ENCODE results near the gene CCAR1.
"Not testable (repeated sequence)": the region's sequence is repeated elsewhere in the genome, so short reads cannot be mapped to it uniquely, and the experiment has no call there.

Gene CCAR1

DNA sequence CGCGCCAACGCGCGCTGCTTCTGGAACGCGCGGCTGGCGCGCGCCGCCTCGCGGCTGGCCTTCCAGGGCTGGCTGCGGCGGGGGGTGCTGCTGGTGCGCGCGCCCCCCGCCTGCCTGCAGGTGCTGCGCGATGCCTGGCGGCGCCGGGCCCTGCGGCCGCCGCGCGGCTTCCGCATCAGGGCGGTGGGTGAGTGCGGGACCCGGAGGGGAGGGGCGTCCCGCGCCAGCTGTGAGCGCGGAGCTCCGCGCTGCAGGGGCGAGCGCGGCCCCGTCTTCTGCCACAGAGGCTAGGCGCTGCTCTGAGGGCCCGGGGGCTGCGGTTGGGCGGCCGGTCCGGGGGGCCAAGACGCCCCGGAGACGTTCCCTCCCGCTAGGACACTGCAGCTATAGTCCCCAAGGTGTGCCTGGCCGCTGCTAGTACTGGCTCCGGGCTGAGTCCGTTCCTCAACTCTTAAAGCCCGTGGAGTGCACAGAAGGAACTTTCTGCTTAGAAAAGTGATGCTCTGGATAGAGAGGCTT is 107.1 kb downstream of the CCAR1 start:
- not testable (repeated sequence) for DNase-seq (ENCODE audit: low spot score)

DNA sequence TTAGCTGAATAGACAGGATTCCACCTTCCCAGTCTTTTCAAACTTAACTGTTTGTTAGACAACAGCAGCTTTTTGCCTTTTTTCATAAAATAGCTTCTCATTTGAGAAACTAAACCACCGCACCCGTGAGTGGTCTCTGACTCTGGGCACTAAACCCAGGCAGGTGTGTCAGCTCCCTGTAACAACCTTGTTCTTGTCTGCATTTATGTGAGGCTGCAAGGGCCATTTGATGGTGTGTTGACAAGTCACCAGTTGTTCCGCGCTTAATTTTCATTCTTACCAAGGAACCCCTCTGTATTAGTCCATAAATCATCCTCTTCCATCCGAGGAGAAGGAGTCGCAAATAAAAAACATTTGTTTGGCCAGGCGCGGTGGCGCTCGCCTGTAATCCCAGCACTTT is 107.8 kb downstream of the CCAR1 start:
- no peak for DNase-seq (ENCODE audit: low spot score)

DNA sequence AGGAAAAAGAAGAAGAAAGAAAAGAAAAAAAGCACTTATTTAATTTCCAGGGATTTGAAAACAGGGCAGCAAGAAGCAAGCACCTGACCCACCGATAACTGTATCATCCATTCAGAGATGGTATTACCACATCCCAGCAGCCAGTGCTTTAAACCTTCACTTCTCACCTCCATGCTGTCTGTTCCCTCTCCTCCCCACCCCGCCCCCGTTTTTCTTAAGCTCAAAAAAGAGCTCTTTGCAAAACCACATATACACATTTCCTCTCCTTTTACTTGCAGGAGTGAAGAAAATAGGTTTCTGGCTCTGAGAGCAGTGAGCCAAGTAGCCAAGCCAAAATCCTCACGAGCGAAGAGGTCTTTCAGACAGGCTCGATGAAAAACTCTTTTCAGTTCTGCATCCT is 108.5 kb downstream of the CCAR1 start:
- DNase-seq (ENCODE audit: low spot score) = no peak

DNA sequence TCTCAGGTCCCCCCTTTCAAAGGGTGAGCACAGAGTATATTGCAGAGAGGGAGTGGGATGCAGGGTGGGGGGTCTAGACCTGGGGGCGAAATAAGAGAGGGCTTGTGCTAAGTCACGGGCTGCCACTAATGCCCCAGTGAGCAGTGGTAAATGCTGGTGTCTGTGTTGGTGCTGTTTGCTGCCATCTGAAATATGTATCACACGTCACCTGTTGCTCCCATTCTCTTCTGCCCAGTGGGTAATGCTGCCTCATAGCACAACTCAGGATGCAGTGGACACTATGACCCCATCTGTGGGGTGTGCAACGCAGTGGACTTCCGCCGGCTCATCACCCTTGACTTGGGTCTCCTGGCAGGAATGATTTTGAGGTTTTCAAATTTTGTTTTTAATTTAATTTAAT is 108.9 kb downstream of the CCAR1 start:
- no peak for DNase-seq (ENCODE audit: low spot score)

DNA sequence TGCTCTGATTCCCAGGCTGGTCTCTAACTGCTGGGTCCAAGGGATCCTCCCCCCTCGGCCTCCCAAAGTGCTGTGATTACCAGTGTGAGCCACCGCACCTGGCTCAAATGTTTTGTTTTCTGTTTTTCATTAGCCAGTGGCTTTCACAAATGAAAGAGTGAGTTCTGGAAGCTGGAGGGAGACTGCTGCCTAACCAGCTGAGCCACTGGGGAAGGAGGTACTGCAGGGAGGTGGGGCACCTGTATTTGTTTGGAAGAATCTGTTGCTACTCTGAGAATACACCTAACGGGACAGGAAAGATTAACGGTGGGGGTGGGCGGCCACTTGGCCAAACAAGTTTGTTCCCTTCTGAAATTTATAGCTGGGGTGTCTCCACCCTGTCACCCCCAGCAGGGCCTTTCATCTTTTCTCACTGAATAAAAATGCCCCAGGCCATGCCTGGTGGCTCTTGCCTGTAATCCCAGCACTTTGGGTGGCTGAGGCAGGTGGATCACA is 111.0 kb downstream of the CCAR1 start:
- DNase-seq (ENCODE audit: low spot score) = no peak

DNA sequence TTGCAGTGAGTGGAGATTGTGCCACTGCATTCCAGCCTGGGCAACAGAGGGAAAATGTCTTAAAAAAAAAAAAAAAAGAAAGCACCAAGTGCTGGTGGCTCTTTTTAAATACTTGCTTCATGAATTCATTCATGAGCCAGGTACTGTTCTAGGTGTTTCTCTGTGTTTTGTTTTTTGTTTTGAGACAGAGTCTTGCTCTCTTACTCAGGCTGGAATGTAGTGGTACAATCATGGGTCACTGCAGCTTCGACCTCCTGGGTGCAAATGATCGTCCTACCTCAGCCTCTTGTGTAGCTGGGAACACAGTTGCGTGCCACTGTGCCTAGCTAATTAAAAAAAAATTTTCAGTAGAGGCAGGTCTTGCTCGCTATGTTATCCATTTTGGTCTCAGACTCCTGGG is 111.6 kb downstream of the CCAR1 start:
- no peak for DNase-seq (ENCODE audit: low spot score)

DNA sequence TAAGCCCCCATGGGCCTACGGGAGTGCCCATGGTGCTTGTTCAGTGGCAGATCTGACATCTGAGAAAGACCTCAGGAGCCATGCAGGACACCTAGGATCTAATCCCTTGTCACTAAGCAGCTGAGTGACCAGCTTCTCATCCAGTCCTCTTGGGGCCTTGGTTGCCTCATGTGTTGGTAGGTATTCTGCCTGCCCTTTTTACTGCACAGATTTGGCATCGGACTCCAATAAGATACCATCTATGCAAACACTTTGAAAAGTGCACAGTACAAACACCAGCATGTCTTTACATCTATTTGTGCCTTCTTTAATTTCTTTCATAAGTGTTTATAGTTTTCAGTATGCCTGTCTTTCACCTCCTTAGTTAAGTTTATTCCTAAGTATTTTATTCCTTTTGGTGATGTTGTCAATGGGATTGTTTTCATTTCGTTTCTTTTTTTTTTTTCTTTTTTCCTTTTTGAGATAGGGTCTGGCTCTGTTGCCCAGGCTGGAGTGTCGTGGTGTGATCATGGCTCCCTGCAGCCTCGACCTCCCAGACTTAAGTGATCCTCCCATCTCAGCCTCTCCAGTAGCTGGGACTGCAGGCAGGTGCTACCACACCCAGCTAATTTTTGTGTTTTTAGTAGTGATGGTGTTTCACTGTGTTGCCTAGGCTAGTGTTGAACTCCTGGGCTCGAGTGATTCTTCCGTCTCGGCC is 116.7 kb downstream of the CCAR1 start:
- DNase-seq (ENCODE audit: low spot score) = no peak

DNA sequence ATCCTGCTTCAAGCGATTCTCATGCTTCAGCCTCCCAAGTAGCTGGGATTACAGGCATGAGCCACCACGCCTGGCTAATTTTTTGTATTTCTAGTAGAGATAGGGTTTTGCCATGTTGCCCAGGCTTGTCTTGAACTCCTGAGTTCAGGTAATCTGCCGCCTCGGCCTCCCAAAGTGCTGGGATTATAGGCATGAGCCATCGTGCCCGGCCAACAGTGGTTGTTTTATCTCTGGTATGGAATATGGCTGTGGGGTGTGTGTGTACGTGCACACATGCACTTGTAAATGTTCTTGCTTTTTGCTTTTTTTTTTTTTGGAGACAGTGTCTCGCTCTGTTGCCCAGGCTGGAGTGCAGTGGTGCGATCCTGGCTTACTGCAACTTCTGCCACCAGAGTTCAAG is 119.6 kb downstream of the CCAR1 start:
- DNase-seq (ENCODE audit: low spot score) = not testable (repeated sequence)

All from RKO (cell line).